SH-SY5Y (cell line): ENCODE measurements around the gene PUDP.

Source experiments
- GATA2 ChIP-seq: IDR thresholded peaks from 2 replicates; pipeline ENCODE4 v1.6.1; 2011; ENCODE audit warnings: mild to moderate bottlenecking, low read depth, low read length
- GATA3 ChIP-seq: IDR thresholded peaks from 2 replicates; pipeline ENCODE4 v1.6.1; 2011; ENCODE audit warnings: low read depth, mild to moderate bottlenecking, low read length, moderate library complexity

- TF ChIP-seq GATA2 (no peak), GATA3 (no peak)
Measured at GRCh38 chrX:7071390-7071789, 76.6 kb downstream of the PUDP start.
